ENCODE data around the gene LCE2B.
"Not testable (repeated sequence)": the region's sequence is repeated elsewhere in the genome, so short reads cannot be mapped to it uniquely, and the experiment has no call there.

LCE2B gene, protein sequence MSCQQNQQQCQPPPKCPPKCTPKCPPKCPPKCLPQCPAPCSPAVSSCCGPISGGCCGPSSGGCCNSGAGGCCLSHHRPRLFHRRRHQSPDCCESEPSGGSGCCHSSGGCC

DNA sequence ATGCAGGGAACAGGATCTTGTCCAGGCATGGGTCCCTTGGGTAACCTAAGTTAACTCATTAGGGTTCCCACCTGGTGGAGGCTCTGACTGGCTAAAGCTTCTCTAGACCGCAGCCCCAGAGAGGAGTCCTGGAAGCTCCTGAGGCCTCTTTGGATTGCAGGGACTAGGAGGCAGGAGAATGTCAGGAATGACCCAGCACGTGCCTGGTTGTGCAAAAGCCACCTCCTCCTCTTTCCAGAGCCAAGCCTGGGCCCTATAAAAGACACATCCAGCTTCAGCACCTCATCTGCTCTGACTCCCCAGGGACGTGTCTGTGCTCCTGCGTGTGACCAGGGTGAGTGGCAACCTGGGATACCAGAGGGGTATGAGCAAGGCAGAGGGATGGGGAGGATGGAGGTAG lies at the start of gene LCE2B:
TSS of gene LCE2B (plus strand) at position 301 of the 400 bp plus-strand sequence. CDS start 721 bp downstream, outside the sequence.
- not testable (repeated sequence) for H3K36me3 Mint-ChIP-seq (ENCODE audit: low read depth); H3K27me3 Mint-ChIP-seq (ENCODE audit: low read depth)

DNA sequence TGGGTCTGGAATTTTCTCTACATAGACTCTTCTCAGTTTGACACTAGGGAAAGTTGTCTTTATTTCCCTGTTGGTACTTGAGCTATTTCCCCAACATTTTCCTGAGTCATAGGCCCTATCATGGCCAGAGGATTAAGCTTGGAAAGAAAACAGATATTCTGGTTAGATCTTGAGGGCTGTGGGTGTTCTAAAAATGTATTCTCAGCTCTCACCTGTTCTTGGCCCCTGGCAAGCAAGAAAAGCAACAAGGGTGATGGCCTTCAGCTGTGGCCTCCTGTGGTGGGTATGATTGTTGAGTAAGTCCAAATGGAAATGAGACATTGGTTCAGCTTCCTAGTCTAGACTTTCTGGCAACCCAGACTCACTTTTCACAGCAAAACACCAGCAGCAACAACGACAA lies 45.6 kb upstream of the LCE2B start:
- no peaks in the 10 kb centered on the region for H3K36me3 Mint-ChIP-seq (ENCODE audit: low read depth)
- no peaks in the 10 kb centered on the region for H3K4me1 Mint-ChIP-seq (ENCODE audit: low read depth)
- H3K27me3 Mint-ChIP-seq (ENCODE audit: low read depth): peaks cover 5% of the 10 kb centered on the region
- no peak overlapping the region for H3K4me3 Mint-ChIP-seq
- H3K27ac Mint-ChIP-seq: no peak overlapping the region
- no peaks in the 10 kb centered on the region for H3K9me3 Mint-ChIP-seq

More for the DNA sequence above, at the start of gene LCE2B:
- H3K9me3 Mint-ChIP-seq; H3K4me1 Mint-ChIP-seq (ENCODE audit: low read depth); H3K27ac Mint-ChIP-seq; H3K4me3 Mint-ChIP-seq: not testable (repeated sequence)

DNA sequence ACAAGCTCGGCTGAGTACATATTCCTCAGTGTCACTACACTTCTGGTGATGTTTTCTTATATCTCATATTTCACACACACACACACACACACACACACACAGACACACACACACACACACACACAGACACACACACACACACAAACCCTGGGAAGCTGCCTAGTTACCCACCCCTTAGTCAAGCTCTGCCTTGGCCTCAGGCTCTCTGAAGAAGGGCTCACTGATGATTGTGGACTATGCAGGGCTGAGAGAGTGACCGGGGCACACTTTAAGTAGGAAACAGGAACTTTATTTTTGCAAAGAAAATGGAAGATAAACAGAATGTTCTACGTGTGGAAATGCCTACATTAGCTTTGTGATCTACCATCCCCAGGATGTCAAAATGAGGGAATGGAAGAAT lies 42.0 kb upstream of the LCE2B start:
- Mint-ChIP-seq H3K36me3 (ENCODE audit: low read depth) (no peaks in the 10 kb centered on the region), H3K27me3 (ENCODE audit: low read depth) (peaks cover 11% of the 10 kb centered on the region), H3K4me1 (ENCODE audit: low read depth) (no peaks in the 10 kb centered on the region), H3K4me3 (no peak overlapping the region), H3K27ac (no peak overlapping the region), H3K9me3 (no peaks in the 10 kb centered on the region)

DNA sequence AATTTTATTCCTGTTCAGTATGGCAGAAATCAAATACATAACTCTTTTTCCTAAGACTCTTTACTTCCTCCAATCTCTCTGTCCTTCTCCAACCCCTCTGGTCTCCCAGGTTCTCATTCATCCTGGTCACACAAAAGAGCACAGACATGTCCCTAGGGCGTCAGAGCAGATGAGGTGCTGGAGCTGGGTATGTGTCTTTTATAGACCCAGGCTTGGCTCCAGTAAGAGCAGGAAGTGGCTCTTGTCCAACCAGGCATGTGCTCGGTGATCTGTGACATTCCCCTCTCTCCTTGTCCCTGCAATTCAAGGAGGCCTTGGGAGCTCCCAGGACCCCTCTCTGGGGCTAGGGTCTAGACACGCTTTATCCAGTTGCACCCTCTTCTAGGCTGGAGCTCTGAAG lies 40.8 kb upstream of the LCE2B start:
- Mint-ChIP-seq H3K4me3 (no peak overlapping the region), H3K27me3 (ENCODE audit: low read depth) (peaks cover 13% of the 10 kb centered on the region), H3K4me1 (ENCODE audit: low read depth) (no peaks in the 10 kb centered on the region), H3K9me3 (no peaks in the 10 kb centered on the region), H3K27ac (no peak overlapping the region), H3K36me3 (ENCODE audit: low read depth) (no peaks in the 10 kb centered on the region)

DNA sequence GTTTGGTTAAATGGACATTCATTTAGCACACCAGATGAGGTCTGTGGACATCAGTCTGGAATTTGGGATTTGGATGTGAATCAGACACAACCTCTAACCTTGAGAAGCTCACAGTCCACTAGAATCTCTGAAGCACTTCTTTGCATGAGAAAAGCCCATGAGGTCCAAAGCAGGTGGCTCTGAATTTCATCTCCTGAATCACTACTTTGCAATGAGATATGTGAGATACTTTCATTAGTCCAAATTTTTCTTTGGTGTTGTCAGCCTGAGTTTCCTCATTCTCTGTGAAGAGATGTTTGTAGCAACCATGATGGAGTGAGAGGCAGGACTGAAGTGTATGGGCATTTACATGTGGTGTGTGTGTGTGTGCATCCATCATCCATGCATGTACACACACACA lies 39.3 kb upstream of the LCE2B start:
- no peak overlapping the region for H3K4me3 Mint-ChIP-seq
- H3K9me3 Mint-ChIP-seq: no peaks in the 10 kb centered on the region
- peaks cover 20% of the 10 kb centered on the region for H3K27me3 Mint-ChIP-seq (ENCODE audit: low read depth)
- no peak overlapping the region for H3K27ac Mint-ChIP-seq
- no peaks in the 10 kb centered on the region for H3K4me1 Mint-ChIP-seq (ENCODE audit: low read depth)
- H3K36me3 Mint-ChIP-seq (ENCODE audit: low read depth): no peaks in the 10 kb centered on the region

DNA sequence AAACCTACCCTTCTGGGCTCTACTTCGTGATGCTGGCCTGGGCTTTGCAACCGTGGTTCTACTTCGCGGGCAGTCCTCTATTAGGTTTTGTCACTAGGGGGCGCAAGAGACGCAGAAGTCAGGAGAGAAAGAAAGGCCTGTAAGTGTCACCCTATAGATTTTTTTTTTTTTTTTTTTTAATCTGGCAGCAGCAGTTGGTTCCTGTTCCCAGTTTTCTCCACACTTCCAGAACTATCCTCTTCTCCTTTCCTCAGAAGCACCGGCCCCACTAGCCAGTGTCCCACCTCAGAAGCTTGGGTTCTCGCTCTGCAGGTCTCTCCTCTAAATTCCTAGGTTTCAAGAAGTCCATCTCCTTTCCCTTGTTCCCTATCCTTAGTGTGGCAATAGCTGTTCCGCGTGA lies 31.8 kb upstream of the LCE2B start:
- no peak overlapping the region for H3K27ac Mint-ChIP-seq

DNA sequence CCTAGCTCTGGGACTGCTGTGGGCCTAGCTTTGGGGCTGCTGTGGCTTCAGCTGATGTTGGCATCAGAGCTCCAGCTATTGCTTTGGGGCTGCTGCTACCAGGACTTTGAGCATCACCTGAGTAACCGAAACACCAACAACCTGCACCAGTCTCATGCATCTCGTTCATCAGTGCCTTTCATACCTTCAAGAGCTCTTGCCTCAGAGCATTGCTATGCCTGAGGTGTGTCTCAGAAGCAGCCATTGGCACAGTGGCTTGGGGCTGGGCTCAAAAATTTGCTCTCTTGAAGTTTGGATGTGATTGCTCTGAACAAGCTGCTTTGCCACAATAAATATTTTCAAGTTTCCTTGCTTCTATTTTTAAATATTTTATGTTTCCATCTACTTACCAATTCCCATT lies 29.5 kb upstream of the LCE2B start:
- no peaks in the 10 kb centered on the region for H3K27me3 Mint-ChIP-seq (ENCODE audit: low read depth)
- no peak overlapping the region for H3K4me3 Mint-ChIP-seq
- no peaks in the 10 kb centered on the region for H3K9me3 Mint-ChIP-seq

More for the DNA sequence above, 31.8 kb upstream of the LCE2B start:
- Mint-ChIP-seq H3K27me3 (ENCODE audit: low read depth) (peaks cover 9% of the 10 kb centered on the region), H3K4me1 (ENCODE audit: low read depth) (no peaks in the 10 kb centered on the region), H3K4me3 (no peak overlapping the region), H3K36me3 (ENCODE audit: low read depth) (no peaks in the 10 kb centered on the region), H3K9me3 (no peaks in the 10 kb centered on the region)

DNA sequence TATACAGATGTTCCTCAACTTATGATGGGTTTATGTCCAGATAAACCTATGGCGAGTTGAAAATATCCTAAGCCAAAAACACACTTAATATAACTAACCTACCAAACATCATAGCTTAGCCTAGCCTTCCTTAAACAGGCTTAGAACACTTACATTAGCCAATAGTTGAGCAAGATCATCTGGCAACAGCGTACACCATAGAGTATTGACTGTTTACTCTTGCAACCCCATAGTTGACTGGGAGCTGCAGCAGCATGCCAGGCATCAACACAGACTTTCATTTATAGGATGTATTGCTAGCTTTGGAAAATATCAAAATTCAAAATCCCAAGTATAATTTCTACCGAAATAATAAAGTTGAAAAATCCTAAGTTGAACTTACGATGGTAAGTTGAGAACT lies 28.2 kb upstream of the LCE2B start:
- H3K27me3 Mint-ChIP-seq (ENCODE audit: low read depth): peaks cover 2% of the 10 kb centered on the region
- H3K27ac Mint-ChIP-seq: no peak overlapping the region
- no peaks in the 10 kb centered on the region for H3K36me3 Mint-ChIP-seq (ENCODE audit: low read depth)
- H3K9me3 Mint-ChIP-seq: no peaks in the 10 kb centered on the region
- no peaks in the 10 kb centered on the region for H3K4me1 Mint-ChIP-seq (ENCODE audit: low read depth)
- no peak overlapping the region for H3K4me3 Mint-ChIP-seq

More for the DNA sequence above, 29.5 kb upstream of the LCE2B start:
- no peaks in the 10 kb centered on the region for H3K36me3 Mint-ChIP-seq (ENCODE audit: low read depth)
- H3K4me1 Mint-ChIP-seq (ENCODE audit: low read depth): no peaks in the 10 kb centered on the region
- H3K27ac Mint-ChIP-seq: no peak overlapping the region

DNA sequence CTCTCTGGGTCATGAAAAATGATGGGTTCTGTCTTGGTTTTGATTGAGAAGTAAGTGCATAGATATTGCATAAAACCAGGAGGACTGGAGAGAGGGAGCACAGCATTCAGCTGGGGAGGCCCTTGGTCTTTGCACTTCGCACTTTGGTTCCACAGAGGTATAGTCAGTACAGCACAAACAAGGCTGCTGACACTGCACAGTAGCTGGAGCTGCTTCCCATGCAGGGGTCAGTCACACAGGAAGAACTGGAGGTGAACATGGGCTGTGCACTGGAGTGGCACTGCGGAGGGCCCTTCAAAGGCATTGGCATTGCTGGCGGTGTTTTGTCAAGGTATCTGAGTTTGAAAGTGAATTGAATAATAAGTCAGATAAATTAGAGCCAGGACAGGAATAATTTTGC lies 27.3 kb upstream of the LCE2B start:
- H3K27ac Mint-ChIP-seq: no peak overlapping the region
- H3K4me1 Mint-ChIP-seq (ENCODE audit: low read depth): no peaks in the 10 kb centered on the region
- peaks cover 4% of the 10 kb centered on the region for H3K27me3 Mint-ChIP-seq (ENCODE audit: low read depth)
- H3K36me3 Mint-ChIP-seq (ENCODE audit: low read depth): no peaks in the 10 kb centered on the region
- H3K4me3 Mint-ChIP-seq: no peak overlapping the region
- H3K9me3 Mint-ChIP-seq: no peaks in the 10 kb centered on the region

DNA sequence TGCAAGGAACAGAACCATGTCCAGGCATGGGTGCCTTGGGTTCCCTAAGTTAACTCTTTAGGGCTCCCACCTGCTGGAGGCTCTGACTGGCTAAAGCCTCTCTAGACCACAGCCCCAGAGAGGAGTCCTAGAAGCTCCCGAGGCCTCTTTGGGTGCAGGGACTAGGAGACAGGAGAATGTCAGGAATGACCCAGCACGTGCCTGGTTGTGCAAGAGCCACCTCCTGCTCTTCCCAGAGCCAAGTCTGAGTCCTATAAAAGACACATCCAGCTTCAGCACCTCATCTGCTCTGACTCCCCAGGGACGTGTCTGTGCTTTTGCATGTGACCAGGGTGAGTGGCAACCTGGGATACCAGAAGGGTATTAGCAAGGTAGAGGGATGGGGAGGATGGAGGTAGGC lies 22.8 kb upstream of the LCE2B start, which contains the start of gene LCE2D:
TSS of gene LCE2D (plus strand) at position 283 of the 400 bp plus-strand sequence. CDS start 726 bp downstream, outside the sequence.
- H3K36me3 Mint-ChIP-seq (ENCODE audit: low read depth): no peaks in the 10 kb centered on the region
- no peaks in the 10 kb centered on the region for H3K9me3 Mint-ChIP-seq
- H3K27ac Mint-ChIP-seq: no peak within 1 kb of the TSS
- no peaks in the 10 kb centered on the region for H3K4me1 Mint-ChIP-seq (ENCODE audit: low read depth)
- peaks cover 4% of the 10 kb centered on the region for H3K27me3 Mint-ChIP-seq (ENCODE audit: low read depth)
- H3K4me3 Mint-ChIP-seq: no peak within 1 kb of the TSS

DNA sequence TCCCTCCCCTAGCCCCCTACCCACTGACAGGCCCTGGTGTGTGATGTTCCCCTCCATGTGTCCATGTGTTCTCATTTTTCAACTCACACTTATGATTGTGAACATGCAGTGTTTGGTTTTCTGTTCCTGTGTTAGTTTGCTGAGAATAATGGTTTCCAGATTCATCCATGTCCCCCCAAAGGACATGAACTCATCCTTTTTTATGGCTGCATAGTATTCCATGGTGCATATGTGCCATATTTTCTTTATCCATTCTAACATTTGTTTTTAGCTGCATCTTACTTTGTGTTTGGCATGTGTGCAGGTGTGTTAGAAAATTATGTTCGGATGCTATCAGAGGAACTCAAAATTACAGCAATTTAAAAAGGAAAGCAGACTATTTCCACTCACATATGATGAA lies 19.8 kb upstream of the LCE2B start:
- not testable (repeated sequence) for H3K4me1 Mint-ChIP-seq (ENCODE audit: low read depth); H3K27me3 Mint-ChIP-seq (ENCODE audit: low read depth); H3K9me3 Mint-ChIP-seq; H3K27ac Mint-ChIP-seq; H3K36me3 Mint-ChIP-seq (ENCODE audit: low read depth); H3K4me3 Mint-ChIP-seq

DNA sequence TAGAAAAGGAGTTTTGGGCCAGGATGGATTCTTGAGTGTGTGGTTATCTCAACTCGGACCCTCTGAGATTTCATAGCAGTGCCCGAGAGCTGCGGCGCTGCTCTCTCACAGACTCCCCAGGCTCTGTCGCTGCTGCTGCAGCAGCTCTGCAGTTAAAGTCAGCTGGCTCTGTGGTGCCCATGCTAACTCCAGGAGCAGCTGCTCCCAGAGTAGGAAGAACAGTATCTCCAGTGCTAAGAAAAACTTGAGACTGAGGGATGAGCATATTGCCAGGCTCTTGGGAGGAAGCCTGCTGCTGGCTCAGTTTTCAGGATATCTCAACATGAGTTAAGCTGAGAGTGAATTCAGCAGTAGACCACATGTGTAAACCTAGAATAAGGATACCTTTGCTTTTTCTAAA lies 18.3 kb upstream of the LCE2B start:
- peaks cover 2% of the 10 kb centered on the region for H3K27me3 Mint-ChIP-seq (ENCODE audit: low read depth)
- no peaks in the 10 kb centered on the region for H3K9me3 Mint-ChIP-seq
- no peak overlapping the region for H3K27ac Mint-ChIP-seq
- H3K4me1 Mint-ChIP-seq (ENCODE audit: low read depth): no peaks in the 10 kb centered on the region
- H3K36me3 Mint-ChIP-seq (ENCODE audit: low read depth): no peaks in the 10 kb centered on the region
- no peak overlapping the region for H3K4me3 Mint-ChIP-seq

DNA sequence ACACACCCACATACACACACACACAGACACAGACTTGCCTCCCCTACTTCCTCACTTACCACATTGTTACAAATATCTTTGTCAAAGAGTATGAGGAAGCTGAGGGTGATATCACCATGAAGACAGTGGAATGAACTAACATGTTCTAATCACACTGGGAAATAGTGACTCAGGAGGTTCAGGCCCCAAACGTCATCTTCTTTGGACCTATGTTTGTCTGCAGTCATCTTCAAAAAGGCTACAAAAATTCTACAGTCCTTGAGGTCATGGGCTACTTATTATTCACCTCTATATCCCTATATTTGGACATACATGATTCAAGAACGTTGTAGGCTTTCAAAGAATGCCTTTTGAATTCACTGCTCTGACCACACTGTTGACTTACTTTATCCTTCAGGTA lies 12.9 kb upstream of the LCE2B start:
- Mint-ChIP-seq H3K36me3 (ENCODE audit: low read depth) (no peaks in the 10 kb centered on the region), H3K27ac (no peak overlapping the region), H3K27me3 (ENCODE audit: low read depth) (peaks cover 4% of the 10 kb centered on the region), H3K4me3 (no peak overlapping the region), H3K4me1 (ENCODE audit: low read depth) (no peaks in the 10 kb centered on the region), H3K9me3 (no peaks in the 10 kb centered on the region)

DNA sequence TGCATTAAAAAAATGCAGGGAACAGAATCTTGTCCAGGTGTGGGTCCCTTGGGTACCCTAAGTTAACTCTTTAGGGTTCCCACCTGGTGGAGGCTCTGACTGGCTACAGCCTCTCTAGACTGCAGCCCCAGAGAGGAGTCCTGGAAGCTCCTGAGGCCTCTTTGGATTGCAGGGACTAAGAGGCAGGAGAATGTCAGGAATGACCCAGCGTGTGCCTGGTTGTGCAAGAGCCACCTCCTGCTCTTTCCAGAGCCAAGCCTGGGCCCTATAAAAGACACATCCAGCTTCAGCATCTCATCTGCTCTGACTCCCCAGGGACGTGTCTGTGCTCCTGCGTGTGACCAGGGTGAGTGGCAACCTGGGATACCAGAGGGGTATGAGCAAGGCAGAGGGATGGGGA lies 10.9 kb upstream of the LCE2B start, which contains the start of gene LCE2C:
TSS of gene LCE2C (plus strand) at position 297 of the 400 bp plus-strand sequence. CDS start 737 bp downstream, outside the sequence.
- H3K36me3 Mint-ChIP-seq (ENCODE audit: low read depth); H3K4me3 Mint-ChIP-seq; H3K9me3 Mint-ChIP-seq; H3K27ac Mint-ChIP-seq; H3K27me3 Mint-ChIP-seq (ENCODE audit: low read depth); H3K4me1 Mint-ChIP-seq (ENCODE audit: low read depth): not testable (repeated sequence)

DNA sequence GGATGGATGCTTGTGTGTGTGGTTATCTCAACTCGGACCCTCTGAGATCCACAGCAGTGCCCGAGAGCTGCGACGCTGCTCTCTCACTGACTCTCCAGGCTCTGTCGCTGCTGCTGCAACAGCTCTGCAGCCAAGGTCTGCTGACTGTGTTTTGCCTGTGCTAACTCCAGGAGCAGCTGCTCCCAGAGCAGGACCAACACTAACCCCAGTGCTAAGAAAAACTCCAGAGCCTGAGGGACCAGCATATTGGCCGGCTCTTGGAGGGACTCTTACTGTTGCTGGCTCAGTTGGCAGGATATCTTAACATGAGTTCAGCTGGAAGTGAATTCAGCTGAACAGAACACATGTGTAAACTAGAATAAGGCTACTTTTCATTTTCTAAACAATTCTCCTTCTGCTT lies 6.5 kb upstream of the LCE2B start:
- H3K36me3 Mint-ChIP-seq (ENCODE audit: low read depth): no peaks in the 10 kb centered on the region
- no peak overlapping the region for H3K27ac Mint-ChIP-seq
- no peaks in the 10 kb centered on the region for H3K4me1 Mint-ChIP-seq (ENCODE audit: low read depth)
- peaks cover 3% of the 10 kb centered on the region for H3K27me3 Mint-ChIP-seq (ENCODE audit: low read depth)
- no peak overlapping the region for H3K4me3 Mint-ChIP-seq
- H3K9me3 Mint-ChIP-seq: no peaks in the 10 kb centered on the region

DNA sequence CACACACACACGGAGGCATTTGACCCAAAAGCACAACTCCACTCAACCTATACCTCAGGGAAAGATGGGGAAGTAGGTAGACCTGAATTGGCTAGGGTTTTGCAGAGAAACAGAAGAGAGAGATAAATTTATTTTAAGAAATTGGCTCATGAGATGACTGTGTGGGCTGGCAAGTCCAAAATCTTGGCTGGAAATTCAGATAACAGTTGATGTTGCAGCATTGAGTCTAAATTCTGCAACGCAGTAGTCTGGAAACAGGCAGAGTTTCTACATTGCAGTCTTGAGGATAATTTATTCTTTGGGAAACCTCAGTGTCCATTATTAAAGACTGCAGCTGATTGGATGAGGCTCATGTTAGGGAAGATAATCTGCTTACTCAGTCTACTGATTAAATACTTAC lies 4.3 kb upstream of the LCE2B start:
- no peaks in the 10 kb centered on the region for H3K27me3 Mint-ChIP-seq (ENCODE audit: low read depth)
- no peaks in the 10 kb centered on the region for H3K4me1 Mint-ChIP-seq (ENCODE audit: low read depth)
- H3K9me3 Mint-ChIP-seq: no peaks in the 10 kb centered on the region
- H3K36me3 Mint-ChIP-seq (ENCODE audit: low read depth): no peaks in the 10 kb centered on the region
- no peak overlapping the region for H3K4me3 Mint-ChIP-seq
- no peak overlapping the region for H3K27ac Mint-ChIP-seq
